Activated T-cell treated with anti-CD3 and anti-CD28 coated beads for 24 hours (primary cell): Measurements from ENCODE around the gene GNE.
A peak's percentile ranks its signal among the peaks of the same experiment; 100 is the strongest.

Source experiments
- DNase-seq: peaks from one replicate; pipeline ENCODE4 v3.0.0-alpha.2; 2020; ENCODE audit warnings: low read depth

Gene GNE

GRCh38 chr9:36169166-36169565 is 89.1 kb downstream of the GNE start, which contains the start of gene CCIN:
Gene CCIN (plus strand): TSS chr9:36169388. CDS start chr9:36169503, 115 bp downstream.
- DNase-seq, result no peak

GRCh38 chr9:36166168-36166927 is 91.9 kb downstream of the GNE start:
- peak; percentile 78 for DNase-seq

GRCh38 chr9:36165826-36166167 is 92.5 kb downstream of the GNE start:
- no peak for DNase-seq

GRCh38 chr9:36164989-36165388 is 93.3 kb downstream of the GNE start:
- DNase-seq, result no peak
